MM.1S (cell line): ENCODE measurements around the gene MRPL48.
"Not testable (repeated sequence)": the region's sequence is repeated elsewhere in the genome, so short reads cannot be mapped to it uniquely, and the experiment has no call there.

Experiments used
- DNase-seq: peaks from one replicate; pipeline ENCODE4 v3.0.0-alpha.2; 2015
- H2AFZ ChIP-seq: fragments of 300-600 bp; sonication (generic); 2 replicates; pipeline ENCODE4 v1.6.0; 2016; ENCODE audit warnings: antibody characterized with exemption, low read length
- H3F3A ChIP-seq: fragments of 300-600 bp; sonication (generic); 2 replicates; pipeline ENCODE4 v1.6.1; 2016; ENCODE audit warnings: mild to moderate bottlenecking, antibody characterized with exemption, low read length, moderate library complexity, mixed read lengths; ENCODE audit not compliant: insufficient read depth
- H3K27ac ChIP-seq: fragments of 300-600 bp; sonication (generic); 2 replicates; pipeline ENCODE4 v1.5.1; 2016; ENCODE audit warnings: mild to moderate bottlenecking, low read length
- H3K27me3 ChIP-seq: fragments of 300-600 bp; sonication (generic); replicated peaks from 2 replicates; pipeline ENCODE4 v1.6.0; 2016; ENCODE audit warnings: low read length; ENCODE audit not compliant: insufficient read depth
- H3K36me3 ChIP-seq: fragments of 300-600 bp; sonication (generic); replicated peaks from 2 replicates; pipeline ENCODE4 v1.6.1; 2016; ENCODE audit warnings: mild to moderate bottlenecking, low read length, mixed read lengths; ENCODE audit not compliant: insufficient read depth
- H3K4me1 ChIP-seq: fragments of 300-600 bp; sonication (generic); 2 replicates; pipeline ENCODE4 v1.6.1; 2016; ENCODE audit warnings: low read length, mixed read lengths
- H3K4me2 ChIP-seq: fragments of 300-600 bp; sonication (generic); 2 replicates; pipeline ENCODE4 v1.6.0; 2016; ENCODE audit warnings: low read depth, low read length
- H3K4me3 ChIP-seq: fragments of 300-600 bp; sonication (generic); 2 replicates; pipeline ENCODE4 v1.5.1; 2016; ENCODE audit warnings: low read length, mixed read lengths
- H3K79me2 ChIP-seq: fragments of 300-600 bp; sonication (generic); 2 replicates; pipeline ENCODE4 v1.6.1; 2016; ENCODE audit warnings: mixed run types, low read length, mixed read lengths
- H3K9ac ChIP-seq: fragments of 300-600 bp; sonication (generic); 2 replicates; pipeline ENCODE4 v1.6.1; 2016; ENCODE audit warnings: low read length, mixed read lengths
- H3K9me2 ChIP-seq: fragments of 300-600 bp; sonication (generic); replicated peaks from 2 replicates; pipeline ENCODE4 v1.6.1; 2016; ENCODE audit warnings: mild to moderate bottlenecking, low read length, mixed read lengths; ENCODE audit not compliant: insufficient read depth
- H3K9me3 ChIP-seq: fragments of 300-600 bp; sonication (generic); replicated peaks from 2 replicates; pipeline ENCODE4 v1.6.1; 2016; ENCODE audit warnings: mild to moderate bottlenecking, low read length, mixed read lengths; ENCODE audit not compliant: insufficient read depth
- H4K20me1 ChIP-seq: fragments of 300-600 bp; sonication (generic); 2 replicates; pipeline ENCODE4 v1.6.1; 2016; ENCODE audit warnings: mild to moderate bottlenecking, low read length, moderate library complexity, mixed read lengths; ENCODE audit not compliant: insufficient read depth
- CTCF ChIP-seq: fragments of 300-600 bp; sonication (generic); IDR thresholded peaks from 2 replicates; pipeline ENCODE4 v1.5.1; 2016; ENCODE audit warnings: antibody characterized with exemption, low read length, mixed read lengths
- EZH2 ChIP-seq: fragments of 300-600 bp; sonication (generic); optimal IDR thresholded peaks from 2 replicates; pipeline ENCODE3; 2017; ENCODE audit warnings: low read depth, mild to moderate bottlenecking, antibody characterized with exemption, low read length, mixed read lengths
- EZH2phosphoT487 ChIP-seq: fragments of 300-600 bp; sonication (generic); IDR thresholded peaks from 2 replicates; pipeline ENCODE4 v1.6.1; 2018; ENCODE audit warnings: antibody characterized with exemption, low read length

The MRPL48 gene

GRCh38 chr11:73876424-73877310 lies 89.0 kb downstream of the MRPL48 start, which contains the start of the genes COA4 and PAAF1:
COA4 (minus strand) TSS chr11:73876846; CDS start chr11:73873378, 3,468 bp downstream.
PAAF1 (plus strand) TSS chr11:73876999; CDS start chr11:73877022, 23 bp downstream.
- DNase-seq = peak; percentile 98
- no peaks in the 10 kb centered on the region for H3K9me2 ChIP-seq
- H3K27me3 ChIP-seq = no peaks in the 10 kb centered on the region

GRCh38 chr11:73878771-73879170 lies 91.1 kb downstream of the MRPL48 start:
- Histone ChIP-seq H2AFZ (no peak overlapping the region), H4K20me1 (no peaks in the 10 kb centered on the region), H3K36me3 (no peaks in the 10 kb centered on the region), H3K27ac (no peak overlapping the region), H3K9ac (no peak overlapping the region), H3K79me2 (peaks cover 45% of the 10 kb centered on the region), H3K9me3 (no peaks in the 10 kb centered on the region), H3K4me1 (peaks cover 16% of the 10 kb centered on the region), H3K9me2 (no peaks in the 10 kb centered on the region), H3K4me2 (no peak overlapping the region), H3K27me3 (no peaks in the 10 kb centered on the region), H3K4me3 (no peak overlapping the region), H3F3A (peaks cover 7% of the 10 kb centered on the region)
- TF ChIP-seq CTCF = no peak
- TF ChIP-seq EZH2 = no peak
- DNase-seq = no peak

More at GRCh38 chr11:73876424-73877310, 89.0 kb downstream of the MRPL48 start, which contains the start of the genes COA4 and PAAF1:
- peak within 1 kb of the TSS; percentile 93 for H2AFZ ChIP-seq
- H3K27ac ChIP-seq = peak within 1 kb of the TSS; percentile 79
- no peak for TF ChIP-seq EZH2phosphoT487
- no peak for TF ChIP-seq CTCF
- no peak for TF ChIP-seq EZH2
- peaks cover 53% of the 10 kb centered on the region for H3K79me2 ChIP-seq
- peak within 1 kb of the TSS; percentile 72 for H3K4me3 ChIP-seq
- peak within 1 kb of the TSS; percentile 83 for H3K9ac ChIP-seq
- H3K4me2 ChIP-seq = peak within 1 kb of the TSS; percentile 92
- H3F3A ChIP-seq = peaks cover 7% of the 10 kb centered on the region
- H3K9me3 ChIP-seq = no peaks in the 10 kb centered on the region
- H4K20me1 ChIP-seq = no peaks in the 10 kb centered on the region
- 0 out of 2 replicates have a peak, but pooled peaks cover 3% of the 10 kb centered on the region for H3K36me3 ChIP-seq
- peaks cover 16% of the 10 kb centered on the region for H3K4me1 ChIP-seq

- not testable (repeated sequence) for H3K27me3 ChIP-seq, H3K4me1 ChIP-seq, H3K4me2 ChIP-seq, H3K9me2 ChIP-seq, H2AFZ ChIP-seq, H4K20me1 ChIP-seq, H3K9me3 ChIP-seq, DNase-seq, H3K36me3 ChIP-seq, H3K9ac ChIP-seq, H3K27ac ChIP-seq, H3F3A ChIP-seq, H3K4me3 ChIP-seq
- peaks cover 29% of the 10 kb centered on the region for H3K79me2 ChIP-seq
These were observed 92.8 kb downstream of the MRPL48 start for GRCh38 chr11:73880449-73880848.

- H3K36me3 ChIP-seq = no peaks in the 10 kb centered on the region; the same call in 1 of the 2 replicates
- no peaks in the 10 kb centered on the region for H3F3A ChIP-seq
- H3K4me1 ChIP-seq = no peaks in the 10 kb centered on the region
- TF ChIP-seq EZH2phosphoT487 (no peak), CTCF (no peak), EZH2 (no peak)
- no peaks in the 10 kb centered on the region for H4K20me1 ChIP-seq
- no peaks in the 10 kb centered on the region for H3K9me3 ChIP-seq
- H3K4me2 ChIP-seq = no peak overlapping the region
- no peak overlapping the region for H3K4me3 ChIP-seq
- H3K27ac ChIP-seq = no peak overlapping the region
- H3K9me2 ChIP-seq = no peaks in the 10 kb centered on the region
- H3K79me2 ChIP-seq = peaks cover under 1% of the 10 kb centered on the region; the same call in 1 of the 2 replicates
- no peak for DNase-seq
- H3K27me3 ChIP-seq = no peaks in the 10 kb centered on the region
- no peak overlapping the region for H2AFZ ChIP-seq
- H3K9ac ChIP-seq = no peak overlapping the region
These were observed 96.2 kb downstream of the MRPL48 start for GRCh38 chr11:73883856-73884255.
